ENCODE data around the gene SH3RF3. TPM values are rescaled to one million over a fixed set of nuclear protein-coding genes. Genes with fewer than 3 reads are reported as not detected.

Gene SH3RF3
- total RNA-seq, 1 donor from 2014 or later: 59.5 TPM

DNA sequence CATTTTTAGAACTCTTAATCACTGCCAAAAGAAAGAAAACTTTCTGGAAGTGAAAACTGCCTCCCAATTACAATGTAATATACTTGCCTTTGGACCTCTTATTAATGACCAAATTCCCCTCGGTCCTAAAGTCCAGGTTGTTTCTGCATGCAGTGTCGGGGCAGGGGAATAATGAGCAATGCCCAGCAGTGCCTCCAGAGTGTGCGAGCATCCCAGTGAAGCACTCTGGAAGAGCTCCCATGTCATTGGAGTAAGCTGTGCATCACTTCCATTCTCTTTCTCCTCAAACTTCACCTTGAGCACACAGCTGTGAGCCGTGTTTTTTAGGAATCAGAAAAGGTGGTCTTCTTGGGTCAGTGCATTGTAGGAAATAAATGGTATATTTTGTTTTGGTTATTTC, 107.1 kb downstream of the SH3RF3 start:
- Mint-ChIP-seq H3K4me3 (ENCODE audit: unreplicated experiment) (no peak overlapping the region), H3K4me1 (ENCODE audit: low read depth) (peaks cover 73% of the 10 kb centered on the region)

GRCh38 chr2:109237792-109238191, 108.8 kb downstream of the SH3RF3 start:
- TF ChIP-seq, protein P1, sequence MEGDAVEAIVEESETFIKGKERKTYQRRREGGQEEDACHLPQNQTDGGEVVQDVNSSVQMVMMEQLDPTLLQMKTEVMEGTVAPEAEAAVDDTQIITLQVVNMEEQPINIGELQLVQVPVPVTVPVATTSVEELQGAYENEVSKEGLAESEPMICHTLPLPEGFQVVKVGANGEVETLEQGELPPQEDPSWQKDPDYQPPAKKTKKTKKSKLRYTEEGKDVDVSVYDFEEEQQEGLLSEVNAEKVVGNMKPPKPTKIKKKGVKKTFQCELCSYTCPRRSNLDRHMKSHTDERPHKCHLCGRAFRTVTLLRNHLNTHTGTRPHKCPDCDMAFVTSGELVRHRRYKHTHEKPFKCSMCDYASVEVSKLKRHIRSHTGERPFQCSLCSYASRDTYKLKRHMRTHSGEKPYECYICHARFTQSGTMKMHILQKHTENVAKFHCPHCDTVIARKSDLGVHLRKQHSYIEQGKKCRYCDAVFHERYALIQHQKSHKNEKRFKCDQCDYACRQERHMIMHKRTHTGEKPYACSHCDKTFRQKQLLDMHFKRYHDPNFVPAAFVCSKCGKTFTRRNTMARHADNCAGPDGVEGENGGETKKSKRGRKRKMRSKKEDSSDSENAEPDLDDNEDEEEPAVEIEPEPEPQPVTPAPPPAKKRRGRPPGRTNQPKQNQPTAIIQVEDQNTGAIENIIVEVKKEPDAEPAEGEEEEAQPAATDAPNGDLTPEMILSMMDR (IDR thresholded peaks at IDR 0.05): no peak
- H3K9me3 Mint-ChIP-seq (ENCODE audit: low read depth): peaks cover 3% of the 10 kb centered on the region
- H3K4me1 Mint-ChIP-seq (ENCODE audit: low read depth): peaks cover 74% of the 10 kb centered on the region
- no peak for DNase-seq (ENCODE audit: low spot score)
- no peak overlapping the region for H3K4me3 Mint-ChIP-seq (ENCODE audit: unreplicated experiment)
- no peaks in the 10 kb centered on the region for H3K36me3 Mint-ChIP-seq (ENCODE audit: low read depth)
- no peak overlapping the region for H3K27ac Mint-ChIP-seq (ENCODE audit: unreplicated experiment)
- no peaks in the 10 kb centered on the region for H3K27me3 Mint-ChIP-seq (ENCODE audit: low read depth)

More for the DNA sequence above, 107.1 kb downstream of the SH3RF3 start:
- peaks cover 3% of the 10 kb centered on the region for H3K9me3 Mint-ChIP-seq (ENCODE audit: low read depth)
- TF ChIP-seq, protein P1 (IDR thresholded peaks at IDR 0.05): no peak
- no peak overlapping the region for H3K27ac Mint-ChIP-seq (ENCODE audit: unreplicated experiment)
- H3K27me3 Mint-ChIP-seq (ENCODE audit: low read depth): no peaks in the 10 kb centered on the region
- H3K36me3 Mint-ChIP-seq (ENCODE audit: low read depth): no peaks in the 10 kb centered on the region
- DNase-seq (ENCODE audit: low spot score): no peak

GRCh38 chr2:109238580-109238979, 109.6 kb downstream of the SH3RF3 start:
- Mint-ChIP-seq H3K4me1 (ENCODE audit: low read depth) (peaks cover 82% of the 10 kb centered on the region), H3K36me3 (ENCODE audit: low read depth) (no peaks in the 10 kb centered on the region), H3K27me3 (ENCODE audit: low read depth) (no peaks in the 10 kb centered on the region), H3K4me3 (ENCODE audit: unreplicated experiment) (no peak overlapping the region), H3K9me3 (ENCODE audit: low read depth) (peaks cover 2% of the 10 kb centered on the region), H3K27ac (ENCODE audit: unreplicated experiment) (peak overlapping the region; percentile 97)
- DNase-seq (ENCODE audit: low spot score): no peak
- TF ChIP-seq, protein P1 (IDR thresholded peaks at IDR 0.05): no peak

DNA sequence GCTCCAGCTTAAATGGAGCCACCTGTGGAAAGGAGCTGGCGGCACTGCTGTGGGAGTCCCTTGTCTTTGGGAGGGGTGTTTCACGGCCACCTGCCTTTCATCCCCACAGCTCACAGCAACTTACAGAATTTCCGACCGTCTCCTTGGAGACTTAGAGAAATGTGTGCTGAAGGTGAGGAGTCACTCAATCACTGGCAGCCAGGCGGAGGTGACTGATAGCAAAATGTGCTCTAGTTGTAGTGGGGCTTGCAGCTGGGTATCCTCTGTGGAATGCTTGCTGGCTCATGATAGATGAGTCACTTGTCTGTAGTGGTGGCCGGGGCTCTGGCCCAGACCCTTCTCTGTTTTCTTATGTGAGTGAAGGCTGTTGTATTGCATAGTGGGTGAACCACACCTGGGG, 110.7 kb downstream of the SH3RF3 start:
- Mint-ChIP-seq H3K4me3 (ENCODE audit: unreplicated experiment) (peak overlapping the region; percentile 13), H3K27ac (ENCODE audit: unreplicated experiment) (peak overlapping the region; percentile 97), H3K27me3 (ENCODE audit: low read depth) (no peaks in the 10 kb centered on the region), H3K9me3 (ENCODE audit: low read depth) (no peaks in the 10 kb centered on the region), H3K36me3 (ENCODE audit: low read depth) (no peaks in the 10 kb centered on the region), H3K4me1 (ENCODE audit: low read depth) (peaks cover 91% of the 10 kb centered on the region)
- TF ChIP-seq, protein P1 (IDR thresholded peaks at IDR 0.05): peak; percentile 29
- DNase-seq (ENCODE audit: low spot score): no peak

DNA sequence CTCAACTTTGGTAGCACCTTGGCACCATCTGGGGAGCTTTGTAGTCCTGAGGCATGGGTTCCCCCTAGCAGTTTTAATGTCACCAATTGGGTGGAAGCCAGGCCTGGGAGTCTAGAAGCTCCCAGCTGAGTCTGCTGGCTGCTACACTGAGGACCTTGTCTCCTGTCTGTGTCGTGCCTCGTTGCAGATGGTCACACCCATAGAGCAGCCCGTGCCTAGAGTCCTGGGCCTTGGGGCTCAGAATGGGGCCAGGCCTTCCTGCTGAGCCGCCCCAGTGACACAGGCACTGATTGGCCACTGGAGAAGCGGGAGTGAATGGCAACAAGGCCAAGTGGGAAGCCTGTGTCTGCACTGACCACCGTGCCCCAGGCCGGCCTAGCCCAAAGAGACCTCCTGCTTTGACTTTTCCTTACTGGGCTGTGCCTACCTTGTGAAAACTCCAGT, 113.2 kb downstream of the SH3RF3 start:
- H3K4me1 Mint-ChIP-seq (ENCODE audit: low read depth): peaks cover 96% of the 10 kb centered on the region
- no peak for DNase-seq (ENCODE audit: low spot score)
- no peaks in the 10 kb centered on the region for H3K9me3 Mint-ChIP-seq (ENCODE audit: low read depth)
- H3K27me3 Mint-ChIP-seq (ENCODE audit: low read depth): no peaks in the 10 kb centered on the region
- no peaks in the 10 kb centered on the region for H3K36me3 Mint-ChIP-seq (ENCODE audit: low read depth)
- TF ChIP-seq, protein P1 (IDR thresholded peaks at IDR 0.05): no peak
- H3K27ac Mint-ChIP-seq (ENCODE audit: unreplicated experiment): peak overlapping the region; percentile 97
- peak overlapping the region; percentile 40 for H3K4me3 Mint-ChIP-seq (ENCODE audit: unreplicated experiment)

All from chondrocyte (in vitro differentiated cells).